ENCODE data around the gene PTPRE. TPM values are rescaled to one million over a fixed set of nuclear protein-coding genes. Genes with fewer than 3 reads are reported as not detected.

Gene PTPRE
- total and polyA plus RNA-seq, 10 of the 15 experiments (the other 5 are each of a cell fraction or from before 2014, with no cell fraction given): 2.9 to 7.6 (median 5.8) TPM

- TF ChIP-seq ZNF592 (IDR thresholded peaks at IDR 0.05) (no peak), RB1 (IDR thresholded peaks at IDR 0.05; ENCODE audit: borderline replicate concordance) (no peak), CTCF (IDR thresholded peaks at IDR 0.05 in 2 of 3, conservative IDR thresholded peaks at IDR 0.05 in 1 of 3; ENCODE audit: control insufficient read depth in 2 of 3, extremely low read depth in 1 of 3, insufficient read depth in 1 of 3, low read depth in 3 of 3, low read length in 3 of 3) (no peak), MAX (IDR thresholded peaks at IDR 0.05; ENCODE audit: low read depth, low read length) (peak; percentile 26; the same call in 1 of the 2 replicates), SREBF1 (IDR thresholded peaks at IDR 0.05; ENCODE audit: low read length) (no peak), ZBTB4 (CRISPR knock-in tag; IDR thresholded peaks at IDR 0.05) (no peak), CHD4 (IDR thresholded peaks at IDR 0.05) (no peak), EED (IDR thresholded peaks at IDR 0.05; ENCODE audit: low read depth) (peak; percentile 88), RCOR1 (conservative IDR thresholded peaks at IDR 0.05; ENCODE audit: low read depth, low read length) (no peak), BMI1 (IDR thresholded peaks at IDR 0.05; ENCODE audit: borderline replicate concordance) (peak; percentile 38; the same call in 1 of the 2 replicates), YBX1 (IDR thresholded peaks at IDR 0.05) (no peak), TCF7 (IDR thresholded peaks at IDR 0.05; ENCODE audit: borderline replicate concordance) (no peak), SP1 (IDR thresholded peaks at IDR 0.05; ENCODE audit: low read depth, low read length) (no peak), POLR2AphosphoS2 (IDR thresholded peaks at IDR 0.05; ENCODE audit: low read depth, low read length) (no peak), RAD21 (IDR thresholded peaks at IDR 0.05; ENCODE audit: insufficient read depth, low read depth, low read length) (no peak), MYC (IDR thresholded peaks at IDR 0.05; ENCODE audit: insufficient read depth, insufficient read length, insufficient replicate concordance, low read length, severe bottlenecking) (no peak), SMAD1 (IDR thresholded peaks at IDR 0.05; ENCODE audit: low read depth, partially characterized antibody) (no peak), LARP7 (IDR thresholded peaks at IDR 0.05) (no peak; the same call in 1 of the 2 replicates), FOXM1 (IDR thresholded peaks at IDR 0.05; ENCODE audit: low read depth, low read length) (no peak), YY1 (IDR thresholded peaks at IDR 0.05; ENCODE audit: low read depth, low read length) (no peak), MEF2B (IDR thresholded peaks at IDR 0.05; ENCODE audit: partially characterized antibody, poor library complexity, severe bottlenecking) (no peak)
Measured at GRCh38 chr10:128064108-128064969, 157.4 kb downstream of the PTPRE start (continued).
